ENCODE data around the gene PDCD1LG2.

GRCh38 chr9:5488221-5489008 lies 21.9 kb upstream of the PDCD1LG2 start:
- TF ChIP-seq, protein P1, sequence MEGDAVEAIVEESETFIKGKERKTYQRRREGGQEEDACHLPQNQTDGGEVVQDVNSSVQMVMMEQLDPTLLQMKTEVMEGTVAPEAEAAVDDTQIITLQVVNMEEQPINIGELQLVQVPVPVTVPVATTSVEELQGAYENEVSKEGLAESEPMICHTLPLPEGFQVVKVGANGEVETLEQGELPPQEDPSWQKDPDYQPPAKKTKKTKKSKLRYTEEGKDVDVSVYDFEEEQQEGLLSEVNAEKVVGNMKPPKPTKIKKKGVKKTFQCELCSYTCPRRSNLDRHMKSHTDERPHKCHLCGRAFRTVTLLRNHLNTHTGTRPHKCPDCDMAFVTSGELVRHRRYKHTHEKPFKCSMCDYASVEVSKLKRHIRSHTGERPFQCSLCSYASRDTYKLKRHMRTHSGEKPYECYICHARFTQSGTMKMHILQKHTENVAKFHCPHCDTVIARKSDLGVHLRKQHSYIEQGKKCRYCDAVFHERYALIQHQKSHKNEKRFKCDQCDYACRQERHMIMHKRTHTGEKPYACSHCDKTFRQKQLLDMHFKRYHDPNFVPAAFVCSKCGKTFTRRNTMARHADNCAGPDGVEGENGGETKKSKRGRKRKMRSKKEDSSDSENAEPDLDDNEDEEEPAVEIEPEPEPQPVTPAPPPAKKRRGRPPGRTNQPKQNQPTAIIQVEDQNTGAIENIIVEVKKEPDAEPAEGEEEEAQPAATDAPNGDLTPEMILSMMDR (IDR thresholded peaks at IDR 0.05): no peak
- TF ChIP-seq POLR2A (IDR thresholded peaks at IDR 0.05): no peak
- TF ChIP-seq EP300 (IDR thresholded peaks at IDR 0.05; ENCODE audit: low read depth): no peak
